ENCODE results near the gene INPP5E.

- TF ChIP-seq, protein P1, sequence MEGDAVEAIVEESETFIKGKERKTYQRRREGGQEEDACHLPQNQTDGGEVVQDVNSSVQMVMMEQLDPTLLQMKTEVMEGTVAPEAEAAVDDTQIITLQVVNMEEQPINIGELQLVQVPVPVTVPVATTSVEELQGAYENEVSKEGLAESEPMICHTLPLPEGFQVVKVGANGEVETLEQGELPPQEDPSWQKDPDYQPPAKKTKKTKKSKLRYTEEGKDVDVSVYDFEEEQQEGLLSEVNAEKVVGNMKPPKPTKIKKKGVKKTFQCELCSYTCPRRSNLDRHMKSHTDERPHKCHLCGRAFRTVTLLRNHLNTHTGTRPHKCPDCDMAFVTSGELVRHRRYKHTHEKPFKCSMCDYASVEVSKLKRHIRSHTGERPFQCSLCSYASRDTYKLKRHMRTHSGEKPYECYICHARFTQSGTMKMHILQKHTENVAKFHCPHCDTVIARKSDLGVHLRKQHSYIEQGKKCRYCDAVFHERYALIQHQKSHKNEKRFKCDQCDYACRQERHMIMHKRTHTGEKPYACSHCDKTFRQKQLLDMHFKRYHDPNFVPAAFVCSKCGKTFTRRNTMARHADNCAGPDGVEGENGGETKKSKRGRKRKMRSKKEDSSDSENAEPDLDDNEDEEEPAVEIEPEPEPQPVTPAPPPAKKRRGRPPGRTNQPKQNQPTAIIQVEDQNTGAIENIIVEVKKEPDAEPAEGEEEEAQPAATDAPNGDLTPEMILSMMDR (IDR thresholded peaks at IDR 0.05; ENCODE audit: low read depth, low read length, poor library complexity, severe bottlenecking) = no peak
- TF ChIP-seq EZH2phosphoT487 (IDR thresholded peaks at IDR 0.05; ENCODE audit: borderline replicate concordance, low read length) = no peak
These were observed 38.3 kb downstream of the INPP5E start for GRCh38 chr9:136401173-136401922.
